NCI-H1092 (cell line): ENCODE data around the gene FBLL1.
"Not testable (repeated sequence)": the region's sequence is repeated elsewhere in the genome, so short reads cannot be mapped to it uniquely, and the experiment has no call there.

Experiments used
- DNase-seq: peaks from one replicate; lab custom pipeline; 2025; lab: John Stamatoyannopoulos, UW

Gene FBLL1

GRCh38 chr5:168552146-168552545 is 23.0 kb downstream of the FBLL1 start:
- DNase-seq, result no peak

DNA sequence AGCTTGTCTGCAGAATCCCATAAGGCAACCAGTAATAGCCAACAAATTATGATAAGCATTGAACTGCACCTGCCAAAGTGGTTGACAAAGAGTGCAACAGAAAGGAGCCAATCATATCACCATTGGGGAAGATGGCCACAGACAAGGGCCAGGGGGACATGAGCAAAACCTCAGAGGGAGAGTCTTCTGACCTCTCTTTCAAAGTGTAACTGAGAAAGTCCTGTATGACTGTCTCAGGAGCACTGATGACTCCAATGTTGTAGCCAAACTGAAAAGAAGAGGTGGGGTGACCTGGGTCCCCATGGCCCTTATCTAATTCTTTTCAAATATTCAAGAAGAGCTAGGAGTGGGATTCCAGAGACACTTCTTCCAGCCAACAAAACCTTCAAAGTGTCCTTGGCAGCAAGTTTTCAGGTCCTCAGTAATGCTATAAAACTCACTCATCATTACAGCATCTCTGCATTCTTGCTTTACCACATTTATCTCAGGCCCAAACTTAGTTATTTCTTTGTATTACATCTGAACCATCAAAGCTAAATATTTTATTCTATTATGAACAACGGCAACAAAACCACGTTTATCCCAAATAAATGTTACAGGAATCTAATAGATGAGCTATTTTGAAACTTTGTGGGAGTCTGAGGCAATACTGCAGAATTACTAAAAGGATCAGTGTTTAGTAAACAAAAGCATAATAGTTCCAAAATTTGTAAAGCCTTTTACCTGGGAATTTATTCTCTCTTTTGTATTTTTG is 24.4 kb downstream of the FBLL1 start:
- no peak for DNase-seq

DNA sequence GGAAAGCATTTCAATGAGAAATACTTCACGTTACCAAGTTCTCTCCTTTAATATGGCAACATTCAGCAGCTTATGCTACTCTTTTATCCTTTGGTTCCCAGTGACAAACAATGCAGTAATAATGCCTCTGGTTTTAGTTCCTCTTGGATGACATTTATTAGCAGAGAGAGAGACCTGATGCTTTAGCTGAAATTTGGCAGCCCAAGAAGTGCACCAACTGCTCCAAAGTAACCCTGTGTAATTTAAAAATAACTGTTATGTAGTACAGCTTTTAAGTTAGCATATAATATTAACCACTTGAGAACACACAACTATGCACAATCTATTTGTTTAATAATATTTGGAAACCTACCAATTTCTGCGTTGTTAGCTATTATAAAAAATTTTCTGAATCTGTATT is 28.3 kb downstream of the FBLL1 start:
- DNase-seq, result no peak

- DNase-seq, result no peak
These were observed 33.2 kb downstream of the FBLL1 start for GRCh38 chr5:168562279-168562678.

DNA sequence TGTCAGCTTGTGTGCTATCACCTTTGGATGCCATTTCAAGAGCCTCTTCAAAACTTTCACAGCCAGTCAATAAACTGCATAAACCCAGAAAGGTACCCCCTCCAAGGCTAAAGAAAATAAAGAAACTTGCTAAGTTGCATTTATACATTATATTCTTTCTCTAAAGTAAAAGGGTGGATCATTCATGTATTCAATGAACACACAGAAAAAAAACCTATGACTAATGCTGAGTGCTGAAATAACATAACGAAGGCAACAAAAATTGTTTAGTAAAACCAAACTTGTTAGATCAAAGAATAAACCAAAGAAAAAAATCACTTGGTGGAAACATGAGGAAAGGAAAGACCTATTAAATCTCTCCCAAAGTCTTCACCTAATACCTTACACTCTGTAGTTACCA is 34.9 kb downstream of the FBLL1 start:
- DNase-seq, result no peak

DNA sequence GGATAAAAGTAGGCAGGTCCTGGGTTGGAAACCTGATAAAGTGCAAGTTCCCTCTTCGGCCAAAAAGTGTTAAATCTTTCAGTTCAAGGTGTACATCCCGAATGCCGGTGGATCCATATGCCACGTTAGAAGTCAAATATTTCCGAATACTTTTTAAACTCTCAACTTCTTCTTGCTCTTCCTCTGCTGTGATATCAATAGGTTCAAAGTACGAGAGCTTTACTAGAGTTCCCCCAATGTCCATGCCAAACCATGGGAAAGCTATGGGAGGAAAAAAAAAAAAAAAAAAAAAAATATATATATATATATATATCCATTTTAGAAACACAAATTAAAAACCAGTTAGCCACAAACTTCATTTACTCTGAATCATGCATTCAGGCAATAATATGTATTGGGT is 39.6 kb downstream of the FBLL1 start:
- no peak for DNase-seq

DNA sequence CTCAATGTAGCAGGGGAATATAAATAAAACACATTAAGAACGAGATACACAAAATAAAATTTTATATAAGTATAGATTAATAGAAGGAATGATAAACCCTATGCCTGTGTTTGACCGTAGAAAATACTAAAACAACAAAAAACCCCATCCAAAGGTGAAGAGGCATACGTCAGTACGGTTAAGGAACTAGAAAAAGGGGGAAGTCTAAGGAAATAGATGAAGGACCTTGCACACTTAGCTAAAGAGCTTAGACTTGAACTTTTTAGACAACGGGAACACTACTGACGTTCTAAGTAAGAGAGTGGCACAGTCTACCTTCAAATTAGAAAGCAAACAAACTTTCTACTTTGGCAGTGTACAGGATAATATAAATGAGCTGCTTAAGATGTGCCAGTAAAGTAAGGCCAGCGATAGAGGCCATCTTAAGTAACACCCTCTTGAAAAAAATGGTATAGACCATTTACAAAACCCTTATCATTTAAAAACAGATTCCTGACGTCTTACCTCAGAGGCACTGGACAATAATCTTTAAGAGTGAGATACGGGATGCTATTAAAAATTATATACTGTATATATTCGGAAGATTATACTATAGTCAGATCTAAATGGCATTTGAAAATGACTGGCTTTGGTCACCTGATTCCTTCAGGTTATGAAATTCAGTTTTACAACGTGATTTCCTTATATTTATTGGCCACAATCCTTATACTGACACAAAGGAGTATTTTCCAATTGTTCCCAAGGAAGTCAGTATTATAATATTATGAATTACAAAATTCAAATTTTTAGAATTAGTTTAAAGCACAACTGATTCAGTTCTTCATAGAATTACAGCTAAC is 41.6 kb downstream of the FBLL1 start:
- no peak for DNase-seq

- DNase-seq, result not testable (repeated sequence)
These were observed 44.6 kb downstream of the FBLL1 start for GRCh38 chr5:168573663-168574062.

DNA sequence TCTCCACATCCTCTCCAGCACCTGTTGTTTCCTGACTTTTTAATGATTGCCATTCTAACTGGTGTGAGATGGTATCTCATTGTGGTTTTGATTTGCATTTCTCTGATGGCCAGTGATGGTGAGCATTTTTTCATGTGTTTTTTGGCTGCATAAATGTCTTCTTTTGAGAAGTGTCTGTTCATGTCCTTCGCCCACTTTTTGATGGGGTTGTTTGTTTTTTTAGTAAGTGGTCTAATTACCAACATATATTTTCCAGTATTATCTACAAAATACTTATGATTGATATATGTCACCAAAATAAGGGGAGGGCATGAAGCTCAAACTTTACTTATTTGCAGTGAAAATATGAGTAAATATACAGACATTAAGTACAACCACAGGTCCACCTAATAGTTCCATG is 45.1 kb downstream of the FBLL1 start:
- not testable (repeated sequence) for DNase-seq

DNA sequence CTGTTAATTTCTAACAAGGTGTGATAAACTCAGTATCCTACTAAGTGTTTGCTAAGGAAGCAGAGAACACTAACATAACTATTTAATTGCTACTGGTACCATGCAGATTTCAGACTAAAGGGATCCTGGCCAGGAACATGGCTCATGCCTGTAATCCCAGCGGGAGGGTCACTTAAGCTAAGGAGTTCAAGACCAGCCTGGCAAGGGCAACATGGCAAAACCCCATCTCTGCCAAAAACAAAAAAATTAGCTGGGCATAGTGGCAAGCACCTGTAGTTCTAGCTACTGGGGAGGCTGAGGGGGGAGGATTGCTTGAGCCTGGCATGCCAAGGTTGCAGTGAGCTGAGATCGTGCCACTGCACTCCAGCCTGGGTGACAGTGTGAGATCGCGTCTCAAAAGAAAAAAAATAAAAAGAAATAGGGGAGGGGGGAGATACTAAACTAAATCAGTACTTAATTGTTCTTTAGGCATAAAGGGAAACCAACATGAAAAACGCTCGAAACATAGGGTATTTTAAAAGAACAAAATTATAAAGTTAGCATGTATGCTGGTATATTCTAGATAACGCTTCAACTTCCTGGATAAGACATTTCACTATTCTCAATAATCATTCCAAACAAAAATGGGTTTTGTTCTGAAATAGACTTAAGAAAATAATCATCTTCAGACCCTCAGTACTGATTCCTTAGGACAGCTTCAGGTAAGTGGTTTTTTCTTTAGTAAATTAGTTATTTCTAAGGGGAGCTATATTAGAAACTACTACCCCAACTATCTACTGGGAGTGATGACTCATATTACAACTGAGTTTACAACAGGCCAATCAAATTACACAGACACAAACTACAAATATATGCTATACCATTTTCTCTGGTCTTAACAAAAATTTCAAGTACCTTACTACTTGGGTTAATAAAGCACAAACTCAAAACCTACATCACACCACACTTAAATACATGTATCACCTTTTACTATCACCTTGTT is 46.6 kb downstream of the FBLL1 start:
- DNase-seq, result no peak

- no peak for DNase-seq
These were observed 48.9 kb downstream of the FBLL1 start for GRCh38 chr5:168578006-168578405.

DNA sequence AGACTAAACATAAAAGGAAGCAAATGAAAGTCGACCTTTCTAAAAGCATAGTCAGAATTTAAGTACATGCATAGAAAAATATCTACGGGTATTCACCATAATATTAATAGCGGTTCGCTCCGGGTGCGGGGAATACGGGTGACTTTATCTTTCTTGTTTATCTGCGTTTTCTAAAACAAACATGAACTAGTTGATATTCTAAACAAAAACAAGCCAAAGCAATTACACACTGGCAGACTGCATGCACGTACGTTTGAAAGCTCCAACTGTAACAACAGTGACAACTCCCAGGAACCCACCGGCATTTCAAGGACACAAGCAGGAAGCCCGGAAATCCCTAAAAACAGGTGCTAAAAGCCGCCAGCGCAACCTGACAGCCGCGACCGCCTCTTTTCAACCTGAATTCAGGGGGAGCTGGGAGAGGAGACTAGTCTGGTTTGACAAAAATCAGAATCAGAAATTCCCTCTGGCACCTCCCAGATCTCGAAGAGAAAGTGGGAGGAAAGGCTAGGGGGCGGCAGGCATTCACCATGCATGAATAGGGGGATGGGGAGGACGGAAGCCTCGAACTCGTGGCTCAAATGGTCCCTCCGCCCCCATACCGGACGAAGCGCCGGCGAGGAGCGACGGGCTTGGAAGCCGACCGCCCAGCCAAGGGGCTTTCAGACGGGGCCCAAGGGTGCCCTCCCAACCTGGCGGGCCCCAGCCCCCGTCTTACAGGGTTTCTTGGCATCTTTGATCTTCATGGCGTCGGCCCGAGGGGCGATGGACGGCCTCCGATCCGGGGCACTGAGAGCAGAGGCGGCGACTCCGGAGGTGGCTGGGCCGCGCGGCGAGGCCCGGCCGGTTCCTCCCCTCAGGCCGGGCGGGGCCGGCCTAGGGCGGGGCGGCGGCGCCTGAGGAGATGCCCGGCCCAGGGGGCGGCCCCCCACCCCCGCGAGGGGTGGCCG is 49.7 kb downstream of the FBLL1 start, which contains the start of gene PANK3:
PANK3 (minus strand) TSS at position 831 of the 950 bp plus-strand sequence; CDS start at position 746, 85 bp downstream.
- DNase-seq, result no peak

DNA sequence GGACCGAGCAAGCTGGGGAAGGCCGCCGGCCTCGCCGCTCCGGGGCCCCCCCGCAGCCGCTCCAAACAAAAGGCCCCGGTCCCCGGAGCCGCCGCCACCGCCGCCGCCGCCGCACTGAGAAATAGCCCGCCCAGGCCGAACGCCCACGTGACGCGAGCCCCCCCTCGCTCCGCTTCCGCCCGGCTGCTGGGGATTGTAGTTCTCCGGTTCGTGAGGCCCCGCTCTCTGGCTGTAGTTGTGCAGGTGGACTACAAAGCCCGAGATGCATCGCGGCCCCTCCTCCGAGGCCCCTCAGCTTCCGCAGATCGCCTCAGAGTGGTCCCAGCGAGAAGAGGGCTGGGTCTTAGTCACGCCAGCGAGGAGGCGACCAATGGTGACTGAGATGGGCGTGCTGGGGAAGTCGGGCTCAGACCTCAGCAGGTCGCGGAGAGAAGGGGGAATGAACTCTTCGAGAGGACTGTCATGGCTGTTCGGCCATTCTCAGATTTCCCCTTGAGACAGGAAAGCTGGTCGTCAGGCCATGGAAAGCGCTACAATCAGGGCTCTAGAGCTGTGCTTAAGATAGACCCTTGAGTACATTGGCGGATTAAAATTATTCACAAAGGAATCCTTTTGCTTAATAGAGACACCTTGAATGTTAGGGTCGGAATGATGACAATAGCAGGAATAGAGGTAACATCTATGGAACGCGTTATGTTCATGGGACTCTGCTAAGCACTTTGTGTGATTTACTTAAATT is 50.6 kb downstream of the FBLL1 start:
- DNase-seq, result peak; percentile 96

- DNase-seq, result no peak
These were observed 51.1 kb downstream of the FBLL1 start for GRCh38 chr5:168580227-168580508.
